NT2/D1 (cell line): ENCODE data around the gene RESP18.

Experiments
- DNase-seq: peaks from one replicate; pipeline ENCODE4 v3.0.0-alpha.2; 2011; ENCODE audit warnings: low read depth, low spot score
- H3K27me3 ChIP-seq: 2 replicates; pipeline ENCODE4 v1.6.0; 2011; ENCODE audit warnings: mild to moderate bottlenecking; ENCODE audit not compliant: insufficient read length, insufficient read depth
- H3K36me3 ChIP-seq: 2 replicates; pipeline ENCODE4 v1.6.1; 2011; ENCODE audit warnings: mild to moderate bottlenecking, low read length, mixed read lengths; ENCODE audit not compliant: insufficient read depth, insufficient read length
- H3K4me1 ChIP-seq: 2 replicates; pipeline ENCODE4 v1.5.1; 2011; ENCODE audit not compliant: insufficient read depth, insufficient read length
- H3K4me3 ChIP-seq: 2 replicates; pipeline ENCODE4 v1.5.1; 2011; ENCODE audit warnings: low read depth; ENCODE audit not compliant: insufficient read length
- H3K9ac ChIP-seq: 2 replicates; pipeline ENCODE4 v1.6.0; 2011; ENCODE audit warnings: low read depth; ENCODE audit not compliant: insufficient read length
- H3K9me3 ChIP-seq: 2 replicates; pipeline ENCODE4 v1.5.1; 2011; ENCODE audit warnings: mild to moderate bottlenecking, low read length; ENCODE audit not compliant: insufficient read depth
- SUZ12 ChIP-seq: IDR thresholded peaks from 2 replicates; pipeline ENCODE4 v1.6.1; 2011; ENCODE audit not compliant: insufficient read length, insufficient read depth; ENCODE audit errors: extremely low read depth
- YY1 ChIP-seq: IDR thresholded peaks from 2 replicates; pipeline ENCODE4 v1.6.1; 2011; ENCODE audit not compliant: insufficient read length, insufficient read depth
- ZNF274 ChIP-seq: IDR thresholded peaks from 2 replicates; pipeline ENCODE4 v1.6.1; 2011; ENCODE audit warnings: mild to moderate bottlenecking, low read depth, low read length

The RESP18 gene

DNA sequence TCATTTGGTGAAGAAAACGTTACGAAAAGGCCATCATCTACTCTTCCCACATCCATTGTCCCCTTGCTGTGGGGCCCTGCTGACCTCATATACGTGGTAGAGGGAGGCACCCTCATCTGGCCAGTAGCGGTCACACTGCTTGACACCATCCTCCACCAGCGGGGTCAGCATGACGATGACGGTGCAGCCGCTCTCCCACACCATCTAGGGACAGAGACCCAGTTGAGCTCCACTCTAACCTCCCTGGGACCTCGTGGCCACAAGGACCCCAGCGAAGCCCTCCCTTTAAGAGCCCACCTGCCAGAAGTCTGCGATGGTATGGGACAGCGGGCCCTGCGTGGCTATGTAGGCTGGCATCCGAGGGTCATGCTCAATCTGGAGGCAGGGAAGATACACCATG is 36.4 kb downstream of the RESP18 start:
- no peak overlapping the region for H3K9ac ChIP-seq

DNA sequence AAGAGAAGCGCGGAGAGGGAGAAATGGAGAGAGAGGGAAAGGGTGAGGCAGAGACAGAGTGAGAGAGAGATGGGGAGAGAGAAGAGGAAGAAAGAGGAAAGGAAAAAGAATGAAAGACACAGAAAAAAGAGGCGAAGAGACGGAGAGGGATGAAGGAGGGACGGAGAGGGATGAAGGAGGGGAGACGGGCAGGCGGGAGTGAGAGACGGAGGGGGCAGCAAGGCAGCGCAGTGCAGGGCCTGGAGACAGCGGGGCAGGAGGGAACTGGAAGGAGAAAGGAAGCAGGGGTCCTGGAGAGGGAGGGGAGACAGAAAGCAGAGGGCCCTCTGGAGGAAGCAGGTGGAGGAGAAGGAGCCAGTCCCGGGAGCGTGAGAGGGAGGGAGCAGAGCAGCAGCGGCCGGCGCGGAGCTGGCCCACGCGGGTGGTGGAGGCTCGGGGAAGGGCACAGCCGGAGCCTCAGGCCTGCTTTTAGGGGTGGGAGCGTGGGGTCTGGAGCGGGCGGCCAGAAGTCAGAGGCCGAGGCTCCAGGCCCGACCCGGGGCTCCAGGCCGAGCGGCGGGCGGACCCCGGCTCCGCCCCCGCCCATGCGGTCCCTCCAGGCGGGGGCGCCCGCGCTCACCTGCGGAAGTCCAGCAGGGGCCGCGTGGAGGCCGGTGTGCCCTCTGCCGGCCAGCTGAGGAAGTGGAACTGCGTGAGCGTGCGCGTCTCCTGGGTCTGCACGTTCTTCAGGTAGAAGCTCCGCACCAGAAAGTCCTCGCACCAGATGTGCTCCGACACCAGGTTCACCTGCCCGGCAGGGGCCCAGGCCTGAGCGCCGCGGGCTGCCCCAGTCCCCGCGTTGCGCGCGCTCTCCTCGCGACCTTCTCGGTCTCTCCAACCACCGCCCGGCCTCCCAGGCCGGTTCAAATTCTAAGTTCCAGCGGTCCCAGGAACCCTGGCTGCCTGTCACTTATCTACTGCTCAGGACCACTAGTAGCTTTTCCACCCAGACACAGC is 37.9 kb downstream of the RESP18 start:
- peaks cover 12% of the 10 kb centered on the region for H3K27me3 ChIP-seq
- TF ChIP-seq ZNF274 (no peak), SUZ12 (no peak), YY1 (no peak)
- peaks cover 35% of the 10 kb centered on the region for H3K9me3 ChIP-seq
- DNase-seq: peak; percentile 90
- H3K4me3 ChIP-seq: peak overlapping the region; percentile 73
- peaks cover 9% of the 10 kb centered on the region for H3K4me1 ChIP-seq
- H3K9ac ChIP-seq: peak overlapping the region; percentile 82
- H3K36me3 ChIP-seq: peaks cover 41% of the 10 kb centered on the region

More for the DNA sequence above, 36.4 kb downstream of the RESP18 start:
- no peak for DNase-seq
- peaks cover 37% of the 10 kb centered on the region for H3K36me3 ChIP-seq
- no peak overlapping the region for H3K4me3 ChIP-seq
- TF ChIP-seq YY1: no peak
- TF ChIP-seq ZNF274: no peak
- TF ChIP-seq SUZ12: no peak
- peaks cover 35% of the 10 kb centered on the region for H3K9me3 ChIP-seq
- H3K4me1 ChIP-seq: peaks cover 14% of the 10 kb centered on the region
- peaks cover 15% of the 10 kb centered on the region for H3K27me3 ChIP-seq

DNA sequence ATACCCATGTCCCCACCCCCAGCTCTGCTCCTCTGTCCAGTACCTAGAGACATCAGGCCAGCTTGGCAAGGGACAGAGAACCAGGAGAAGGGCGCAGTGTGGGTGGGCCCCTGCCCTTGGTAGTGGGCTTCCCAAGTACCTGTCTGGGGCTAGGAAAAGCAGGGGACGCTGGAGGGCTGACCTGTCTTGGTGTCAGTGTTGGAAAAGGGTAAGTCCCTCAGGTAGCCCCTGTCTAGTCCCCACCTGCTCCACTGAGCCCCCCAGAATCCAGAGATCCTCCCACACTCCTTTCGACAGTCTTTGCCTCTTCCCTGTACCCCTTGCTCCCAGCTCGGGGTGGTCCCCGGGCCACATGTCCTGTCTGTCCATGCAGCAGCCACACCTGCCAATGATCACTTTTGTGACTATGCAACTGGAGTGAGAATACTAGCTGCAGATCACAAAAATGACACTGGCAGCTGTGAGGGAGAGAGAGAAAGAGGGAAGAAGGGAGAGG is 38.8 kb downstream of the RESP18 start:
- H3K4me1 ChIP-seq: peaks cover 8% of the 10 kb centered on the region
- TF ChIP-seq YY1: no peak
- no peak for TF ChIP-seq ZNF274
- no peak for TF ChIP-seq SUZ12
- peaks cover 35% of the 10 kb centered on the region for H3K9me3 ChIP-seq
- peaks cover 32% of the 10 kb centered on the region for H3K36me3 ChIP-seq
- H3K4me3 ChIP-seq: no peak overlapping the region
- DNase-seq: no peak
- H3K9ac ChIP-seq: no peak overlapping the region
- H3K27me3 ChIP-seq: peaks cover 4% of the 10 kb centered on the region

DNA sequence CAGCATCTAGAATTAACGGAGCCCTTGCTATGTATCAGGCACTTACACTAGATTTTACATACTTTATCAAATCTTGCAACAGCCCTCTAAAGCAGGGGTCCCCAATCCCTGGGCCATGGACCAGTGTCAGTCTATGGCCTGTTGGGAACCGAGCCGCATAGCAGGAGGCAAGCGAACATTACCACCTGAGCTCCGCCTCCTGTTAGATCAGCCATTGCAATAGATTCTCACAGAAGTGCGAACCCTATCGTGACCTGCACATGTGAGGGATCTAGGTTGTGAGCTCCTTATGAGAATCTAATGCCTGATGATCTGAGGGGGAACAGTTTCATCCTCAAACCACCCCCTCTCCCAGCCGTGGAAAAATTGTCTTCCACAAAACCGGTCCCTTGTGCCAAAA is 39.9 kb downstream of the RESP18 start:
- Histone ChIP-seq H3K9me3 (peaks cover 35% of the 10 kb centered on the region), H3K9ac (no peak overlapping the region), H3K4me1 (peaks cover 9% of the 10 kb centered on the region), H3K27me3 (peaks cover 3% of the 10 kb centered on the region), H3K4me3 (no peak overlapping the region), H3K36me3 (peaks cover 30% of the 10 kb centered on the region)
- no peak for DNase-seq
- no peak for TF ChIP-seq YY1

DNA sequence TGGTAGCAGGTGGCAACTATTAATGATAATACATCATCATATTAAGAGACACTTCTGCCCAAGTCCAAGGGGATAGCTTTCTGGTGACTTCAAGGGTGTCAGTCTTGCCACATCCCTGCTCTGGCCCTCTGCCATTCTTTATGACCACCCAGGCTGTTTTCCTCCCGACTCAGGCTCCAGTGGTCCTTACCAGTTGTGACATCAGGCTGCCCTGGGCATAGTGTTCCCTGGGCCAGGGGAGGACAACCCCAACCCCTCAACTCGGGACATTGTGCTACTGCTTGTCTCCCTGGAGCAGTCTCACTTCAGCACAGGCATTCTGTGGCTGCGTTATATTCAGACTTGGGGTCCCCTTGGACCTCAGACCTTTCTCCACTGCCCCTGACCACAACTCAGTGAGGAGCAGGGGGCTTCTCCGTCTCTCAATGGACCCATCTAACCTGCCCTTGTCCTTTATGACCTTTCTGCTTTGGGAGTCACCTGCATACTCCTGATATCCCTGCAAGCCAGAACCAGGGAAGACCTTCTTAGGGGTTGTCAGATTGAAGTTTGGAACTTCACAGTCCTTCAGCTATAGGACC is 40.5 kb downstream of the RESP18 start:
- DNase-seq: no peak
- Histone ChIP-seq H3K27me3 (peaks cover 3% of the 10 kb centered on the region), H3K4me3 (no peak overlapping the region), H3K4me1 (peaks cover 11% of the 10 kb centered on the region), H3K9ac (no peak overlapping the region), H3K36me3 (peaks cover 25% of the 10 kb centered on the region), H3K9me3 (peaks cover 35% of the 10 kb centered on the region)
- TF ChIP-seq YY1 (no peak), SUZ12 (no peak), ZNF274 (no peak)

DNA sequence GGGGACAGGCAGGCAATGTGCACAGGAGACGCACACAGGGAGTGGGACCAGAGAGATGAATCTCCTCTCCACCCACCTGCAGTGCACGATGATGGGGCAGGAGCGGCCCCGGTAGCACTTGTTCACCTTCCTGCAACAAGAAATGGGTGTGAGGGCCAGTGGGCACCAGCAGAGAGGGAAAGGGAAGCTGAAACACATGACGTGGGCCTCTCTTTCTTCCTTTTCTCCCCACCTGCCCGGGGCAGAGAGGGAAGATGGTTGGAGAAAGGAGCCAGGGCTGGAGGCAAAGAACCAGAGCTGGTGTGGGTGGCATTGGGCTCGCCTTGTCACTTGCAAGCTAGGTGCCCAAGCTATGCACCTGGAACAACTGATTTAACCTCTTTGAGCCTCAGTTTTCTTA is 41.1 kb downstream of the RESP18 start:
- Histone ChIP-seq H3K4me1 (peaks cover 13% of the 10 kb centered on the region), H3K27me3 (peaks cover 3% of the 10 kb centered on the region), H3K9me3 (peaks cover 32% of the 10 kb centered on the region), H3K9ac (no peak overlapping the region), H3K4me3 (no peak overlapping the region), H3K36me3 (peaks cover 25% of the 10 kb centered on the region)
- no peak for TF ChIP-seq SUZ12
- no peak for TF ChIP-seq YY1
- no peak for TF ChIP-seq ZNF274
- no peak for DNase-seq

DNA sequence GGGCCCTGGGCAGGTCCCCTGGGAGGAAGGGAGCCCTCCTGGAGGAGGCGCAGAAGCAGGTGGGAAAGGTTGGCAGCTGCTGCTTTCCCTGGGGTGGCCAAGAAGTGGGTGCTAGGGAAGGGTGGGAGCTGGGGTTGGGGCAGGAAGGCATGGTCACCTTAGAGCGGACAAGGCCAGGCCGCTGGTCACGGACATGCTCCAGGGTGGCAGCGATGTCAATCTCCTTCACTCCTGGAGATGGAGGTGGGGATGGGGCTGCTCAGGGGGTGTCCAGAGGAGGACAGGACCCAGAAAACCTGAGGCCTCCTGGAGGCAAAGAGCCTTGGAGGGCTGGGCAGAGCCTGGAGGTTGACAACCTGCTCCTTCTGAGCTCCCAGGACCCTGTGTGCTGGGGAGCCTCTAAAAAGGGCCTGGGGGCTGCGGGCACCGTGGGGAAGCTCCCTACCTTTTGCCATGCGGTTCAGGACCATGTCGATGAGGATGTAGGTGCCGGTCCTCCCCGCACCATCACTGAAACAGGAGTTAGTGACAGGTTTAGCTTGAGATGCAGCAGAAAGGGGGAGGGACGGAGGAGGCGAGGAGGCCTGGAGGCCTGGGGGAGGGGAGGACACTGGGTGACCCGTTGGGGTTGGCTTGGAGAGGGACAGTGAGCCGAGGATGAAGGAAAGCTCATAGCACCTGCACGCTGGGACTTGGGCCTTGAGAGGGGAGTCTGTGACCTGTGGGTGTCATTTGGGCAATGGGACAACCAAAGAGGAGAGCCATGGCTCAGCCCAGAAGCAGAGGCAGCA is 42.0 kb downstream of the RESP18 start:
- Histone ChIP-seq H3K36me3 (peaks cover 26% of the 10 kb centered on the region), H3K27me3 (peaks cover 3% of the 10 kb centered on the region), H3K4me1 (peaks cover 13% of the 10 kb centered on the region), H3K9ac (peak overlapping the region; percentile 21), H3K4me3 (no peak overlapping the region), H3K9me3 (peaks cover 24% of the 10 kb centered on the region)
- DNase-seq: no peak
- no peak for TF ChIP-seq ZNF274
- no peak for TF ChIP-seq SUZ12
- no peak for TF ChIP-seq YY1
